GM18505 (cell line): Measurements from ENCODE around the gene ZBTB44.

Source experiments
- ATAC-seq: cut with Tn5 transposase; IDR thresholded peaks from one replicate; pipeline ENCODE4 v1.9.1; 2021; ENCODE audit not compliant: unreplicated experiment
- POLR2A ChIP-seq: IDR thresholded peaks from 4 replicates; pipeline ENCODE4 v1.6.1; 2011; ENCODE audit warnings: borderline replicate concordance; ENCODE audit not compliant: insufficient read depth, insufficient read length; ENCODE audit errors: extremely low read depth

Gene ZBTB44

GRCh38 chr11:130323452-130324450, 9.0 kb upstream of the ZBTB44 start:
- no peak for ATAC-seq
- no peak for TF ChIP-seq POLR2A

DNA sequence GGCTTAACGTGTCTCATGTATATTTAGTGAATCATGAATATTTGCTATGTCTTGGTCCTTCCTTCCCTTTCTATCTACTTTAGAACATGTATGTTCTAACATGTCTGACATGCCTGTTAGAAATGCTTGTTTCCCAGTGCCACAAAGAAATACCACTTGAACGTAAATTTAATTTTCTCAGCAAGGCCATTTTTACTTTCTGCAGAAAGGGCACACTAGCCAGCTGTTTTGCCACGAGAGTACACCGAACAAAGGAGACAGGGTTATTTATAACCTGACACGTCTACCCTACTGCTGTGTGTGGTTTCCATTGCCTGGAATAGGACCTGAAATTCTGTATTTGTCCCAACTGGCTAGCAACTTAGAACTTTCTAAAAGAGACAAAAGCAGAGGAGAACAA, 7.4 kb upstream of the ZBTB44 start:
- TF ChIP-seq POLR2A = no peak
- ATAC-seq = no peak

- no peak for TF ChIP-seq POLR2A
- ATAC-seq = no peak
Measured at GRCh38 chr11:130318031-130318673, 3.4 kb upstream of the ZBTB44 start.

DNA sequence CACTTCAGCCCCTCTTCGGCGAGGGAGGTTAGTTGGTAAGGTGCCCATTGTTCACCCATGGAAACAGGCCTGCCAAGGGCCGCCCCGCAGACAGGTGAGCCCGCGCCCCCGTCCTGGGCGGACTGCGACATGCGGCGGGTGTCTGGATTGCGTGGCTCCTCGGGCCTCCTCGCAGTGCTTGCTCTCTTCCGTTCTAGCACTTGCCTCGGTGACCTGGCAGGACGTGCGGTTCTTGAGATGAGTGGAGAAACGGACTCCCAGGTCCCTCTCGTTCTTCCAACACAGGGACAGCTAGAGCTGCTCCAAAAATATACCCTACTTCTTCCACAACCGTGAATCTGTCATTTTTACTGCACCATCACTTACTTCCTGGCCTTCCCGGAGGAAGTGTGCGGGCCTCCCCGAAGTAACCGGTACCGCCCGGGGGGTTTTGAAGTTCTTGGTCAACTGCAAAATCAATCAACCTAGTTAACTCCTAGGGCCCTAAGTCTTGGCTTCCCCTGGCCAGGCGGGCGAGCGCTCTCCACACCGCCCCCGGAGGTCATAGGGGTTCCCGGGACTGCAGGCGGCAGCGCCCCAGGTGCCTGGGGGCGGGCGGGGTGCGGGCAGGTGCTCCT, 745 bp upstream of the ZBTB44 start:
- TF ChIP-seq POLR2A = no peak
- peak; percentile 28 for ATAC-seq

DNA sequence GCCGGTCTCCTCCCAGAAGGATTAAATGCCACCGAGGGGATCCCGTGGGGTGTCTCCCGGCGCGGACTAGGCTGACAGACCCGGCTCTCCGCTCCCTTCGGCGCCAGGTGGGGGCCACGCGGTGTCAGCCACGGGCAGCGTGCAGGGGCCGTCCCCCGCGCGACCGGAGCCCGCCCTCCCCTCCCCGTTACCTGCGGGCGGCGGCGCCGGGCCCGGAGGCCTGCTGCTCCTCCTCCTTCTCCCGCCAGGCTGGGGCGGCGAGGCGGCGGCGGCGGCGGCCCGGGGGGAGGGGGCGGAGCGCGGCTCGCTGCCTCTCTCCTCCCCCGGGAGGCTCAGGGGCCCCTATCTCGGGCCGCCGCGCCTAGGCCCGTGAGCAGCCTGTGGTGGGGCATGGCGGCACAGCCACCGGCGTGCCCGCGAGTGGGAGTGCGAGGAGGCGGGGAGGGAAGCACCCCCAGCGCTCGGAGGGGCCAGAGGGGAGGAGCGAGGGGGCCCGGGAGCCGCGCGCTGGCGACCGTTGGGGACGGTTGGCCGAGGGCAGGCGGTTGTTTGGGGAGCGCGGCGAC, 450 bp downstream of the ZBTB44 start:
- peak; percentile 58 for ATAC-seq

GRCh38 chr11:130313383-130314183, 1.1 kb downstream of the ZBTB44 start:
- no peak for ATAC-seq
- no peak for TF ChIP-seq POLR2A

More for the DNA sequence above, 450 bp downstream of the ZBTB44 start:
- TF ChIP-seq POLR2A = peak; percentile 13

GRCh38 chr11:130312046-130312445, 2.7 kb downstream of the ZBTB44 start:
- ATAC-seq = no peak

GRCh38 chr11:130310622-130311021, 4.1 kb downstream of the ZBTB44 start:
- no peak for TF ChIP-seq POLR2A
- ATAC-seq = no peak

More at GRCh38 chr11:130312046-130312445, 2.7 kb downstream of the ZBTB44 start:
- no peak for TF ChIP-seq POLR2A

GRCh38 chr11:130308886-130309285, 5.8 kb downstream of the ZBTB44 start:
- TF ChIP-seq POLR2A = no peak
- ATAC-seq = no peak

DNA sequence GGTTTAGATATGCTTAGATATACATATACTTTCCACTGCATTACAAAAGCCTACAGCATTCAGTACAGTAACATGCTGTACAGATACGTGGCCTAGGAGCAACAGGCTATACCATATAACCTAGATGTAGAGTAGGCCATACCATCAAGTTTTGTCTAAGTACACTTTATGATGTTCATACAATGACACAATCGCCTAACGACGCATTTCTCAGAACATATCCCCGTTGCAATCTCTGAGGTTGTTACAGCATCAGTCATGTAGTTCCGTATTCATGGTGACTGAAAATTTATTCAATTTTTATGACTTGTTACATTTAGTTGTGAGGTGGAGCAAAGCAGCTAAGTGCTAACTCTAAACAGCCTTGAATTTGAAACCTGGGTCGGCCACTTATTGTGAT, 6.7 kb downstream of the ZBTB44 start:
- no peak for TF ChIP-seq POLR2A
- ATAC-seq = no peak

- no peak for ATAC-seq
- TF ChIP-seq POLR2A = no peak
Measured at GRCh38 chr11:130304651-130305050, 10.1 kb downstream of the ZBTB44 start.

DNA sequence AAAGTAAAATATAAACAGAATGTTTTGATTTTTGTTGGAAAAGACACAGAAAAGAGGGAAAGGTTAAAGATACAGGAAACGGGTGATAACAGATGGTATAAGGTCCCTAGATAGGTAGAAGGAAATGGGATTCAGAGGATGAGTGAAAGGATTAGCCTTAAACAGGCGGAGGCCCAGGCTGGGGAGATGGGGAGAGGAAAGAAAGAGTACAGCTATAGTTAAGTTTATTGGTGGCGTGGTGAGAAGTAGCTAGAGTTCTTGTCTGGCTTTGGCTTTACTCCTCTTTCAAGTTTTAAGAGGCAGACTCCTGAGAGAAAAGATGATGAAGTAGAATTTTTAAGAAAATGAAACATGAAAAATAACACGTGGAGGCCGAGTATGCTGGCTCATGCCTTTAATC, 13.7 kb downstream of the ZBTB44 start:
- TF ChIP-seq POLR2A = no peak
- ATAC-seq = no peak
